Measurements from ENCODE around the gene SPI1.

SPI1 gene

DNA sequence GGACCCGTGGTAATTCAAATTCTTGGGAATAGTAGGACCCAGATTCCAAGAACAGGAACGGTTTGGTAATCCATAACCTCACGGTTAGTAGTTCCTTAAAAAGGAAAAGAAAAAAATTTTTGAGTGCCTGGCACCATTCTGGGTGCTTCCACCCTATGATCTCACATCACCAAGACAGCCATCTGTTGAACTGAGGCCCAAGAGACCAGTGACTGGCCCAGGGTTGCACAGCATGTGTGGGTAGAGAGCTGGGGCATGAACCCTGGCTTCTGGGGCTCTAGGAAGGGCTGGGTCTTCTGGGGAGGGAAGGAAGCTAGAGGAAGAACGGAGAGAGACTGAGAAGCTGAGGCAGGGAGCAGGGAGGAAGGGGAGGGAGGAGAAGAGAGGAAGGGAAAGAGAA, 4.7 kb upstream of the SPI1 start:
- TF ChIP-seq, protein P1, sequence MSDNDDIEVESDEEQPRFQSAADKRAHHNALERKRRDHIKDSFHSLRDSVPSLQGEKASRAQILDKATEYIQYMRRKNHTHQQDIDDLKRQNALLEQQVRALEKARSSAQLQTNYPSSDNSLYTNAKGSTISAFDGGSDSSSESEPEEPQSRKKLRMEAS (IDR thresholded peaks at IDR 0.05; ENCODE audit: low read depth, low read length): no peak
- TF ChIP-seq MYC (IDR thresholded peaks at IDR 0.05; ENCODE audit: low read depth, low read length) (no peak), CTCF (IDR thresholded peaks at IDR 0.05; ENCODE audit: low read depth, low read length) (no peak), POLR2A (IDR thresholded peaks at IDR 0.05; ENCODE audit: extremely low read depth, insufficient read length) (no peak)
- no peak for DNase-seq (ENCODE audit: low read depth)
- no peak overlapping the region for H3K4me3 ChIP-seq (ENCODE audit: low read depth, low read length)

DNA sequence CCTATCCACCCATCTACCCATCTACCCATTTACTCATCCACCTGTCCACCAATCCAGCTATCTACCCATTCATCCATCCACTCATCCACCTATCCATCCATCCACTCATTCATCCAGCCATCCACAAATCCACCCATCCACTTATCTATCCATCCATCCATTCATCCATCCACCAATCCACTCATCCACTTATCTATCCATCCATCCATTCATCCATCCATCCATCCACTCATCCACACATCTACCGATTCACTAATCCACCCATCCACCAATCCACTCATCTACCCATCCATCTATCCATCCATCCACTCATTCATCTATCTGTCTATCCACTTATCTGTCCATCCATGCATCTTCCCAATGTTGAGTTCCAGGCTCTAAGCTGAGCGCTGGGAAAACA, 1.7 kb upstream of the SPI1 start:
- no peak overlapping the region for H3K4me3 ChIP-seq (ENCODE audit: low read depth, low read length)
- DNase-seq (ENCODE audit: low read depth): no peak
- no peak for TF ChIP-seq CTCF (IDR thresholded peaks at IDR 0.05; ENCODE audit: low read depth, low read length)
- TF ChIP-seq, protein P1 (IDR thresholded peaks at IDR 0.05; ENCODE audit: low read depth, low read length): no peak
- TF ChIP-seq POLR2A (IDR thresholded peaks at IDR 0.05; ENCODE audit: extremely low read depth, insufficient read length): no peak
- TF ChIP-seq MYC (IDR thresholded peaks at IDR 0.05; ENCODE audit: low read depth, low read length): no peak

DNA sequence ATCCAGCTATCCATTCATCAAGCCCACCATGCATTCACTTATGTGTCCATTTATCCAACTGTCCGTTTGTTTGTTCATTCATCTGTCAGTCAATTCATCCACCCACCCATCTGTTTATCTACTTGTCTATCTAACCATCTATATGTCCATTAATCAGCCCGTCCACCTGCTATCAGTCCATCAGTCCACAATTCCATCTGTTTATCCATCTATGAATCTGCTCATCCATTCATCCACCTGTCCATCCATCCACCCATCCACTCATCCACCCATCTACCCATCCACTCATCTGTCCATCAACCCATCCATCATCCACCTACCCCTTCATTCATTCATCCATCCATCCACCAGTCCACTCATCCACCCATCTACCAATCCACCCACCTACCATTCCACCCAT, 970 bp upstream of the SPI1 start:
- H3K4me3 ChIP-seq (ENCODE audit: low read depth, low read length): peak overlapping the region; percentile 90
- DNase-seq (ENCODE audit: low read depth): no peak
- TF ChIP-seq, protein P1 (IDR thresholded peaks at IDR 0.05; ENCODE audit: low read depth, low read length): no peak
- TF ChIP-seq POLR2A (IDR thresholded peaks at IDR 0.05; ENCODE audit: extremely low read depth, insufficient read length) (no peak), CTCF (IDR thresholded peaks at IDR 0.05; ENCODE audit: low read depth, low read length) (no peak), MYC (IDR thresholded peaks at IDR 0.05; ENCODE audit: low read depth, low read length) (no peak)

DNA sequence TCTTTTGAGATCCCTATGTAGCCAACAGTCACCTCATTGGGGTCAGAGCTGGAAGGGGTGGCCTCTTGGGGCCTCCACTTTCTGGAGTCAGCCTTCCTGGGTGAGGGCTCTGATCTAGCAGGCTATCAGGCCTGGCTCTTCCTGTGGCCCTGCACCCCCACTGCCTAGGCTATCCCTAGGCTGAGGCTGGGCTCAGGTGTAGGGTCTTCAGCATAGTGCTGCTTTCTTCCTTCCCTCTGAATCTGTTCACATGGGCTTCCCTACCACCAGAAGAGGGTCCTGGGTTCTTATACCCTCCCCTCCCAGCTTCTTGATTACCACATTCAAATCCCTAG, 456 bp upstream of the SPI1 start:
- no peak for DNase-seq (ENCODE audit: low read depth)
- peak overlapping the region; percentile 90 for H3K4me3 ChIP-seq (ENCODE audit: low read depth, low read length)

GRCh38 chr11:47377571-47378009, 757 bp downstream of the SPI1 start:
- peak; percentile 59 for DNase-seq (ENCODE audit: low read depth)
- no peak for TF ChIP-seq POLR2A (IDR thresholded peaks at IDR 0.05; ENCODE audit: extremely low read depth, insufficient read length)
- no peak for TF ChIP-seq MYC (IDR thresholded peaks at IDR 0.05; ENCODE audit: low read depth, low read length)
- TF ChIP-seq CTCF (IDR thresholded peaks at IDR 0.05; ENCODE audit: low read depth, low read length): no peak
- TF ChIP-seq, protein P1 (IDR thresholded peaks at IDR 0.05; ENCODE audit: low read depth, low read length): no peak

More for the DNA sequence above, 456 bp upstream of the SPI1 start:
- no peak for TF ChIP-seq CTCF (IDR thresholded peaks at IDR 0.05; ENCODE audit: low read depth, low read length)
- no peak for TF ChIP-seq POLR2A (IDR thresholded peaks at IDR 0.05; ENCODE audit: extremely low read depth, insufficient read length)
- TF ChIP-seq, protein P1 (IDR thresholded peaks at IDR 0.05; ENCODE audit: low read depth, low read length): no peak
- TF ChIP-seq MYC (IDR thresholded peaks at IDR 0.05; ENCODE audit: low read depth, low read length): no peak

More at GRCh38 chr11:47377571-47378009, 757 bp downstream of the SPI1 start:
- peak overlapping the region; percentile 90 for H3K4me3 ChIP-seq (ENCODE audit: low read depth, low read length)
